Measurements from ENCODE around the gene AGBL1.

AGBL1 gene

DNA sequence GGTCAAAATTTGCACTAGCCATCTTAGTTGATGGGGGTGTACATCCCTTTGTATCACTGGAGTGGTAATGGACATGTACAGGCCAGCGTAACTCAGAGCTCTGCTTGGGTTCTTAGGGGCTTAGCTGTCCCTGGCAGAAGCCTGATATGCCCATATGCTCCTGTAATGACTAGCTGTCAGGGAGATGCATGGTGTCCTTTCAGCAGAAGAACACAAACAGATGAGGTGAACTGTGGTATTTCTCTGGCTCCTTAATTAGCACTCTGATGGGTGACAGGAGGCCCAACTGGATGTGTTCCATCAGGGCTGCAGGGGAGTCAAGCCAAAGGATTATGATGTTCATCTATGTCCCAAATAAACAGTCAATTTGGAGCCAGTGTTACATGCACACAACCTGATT is 774.5 kb downstream of the AGBL1 start:
- Histone ChIP-seq H2AFZ (ENCODE audit: low read depth, low read length, severe bottlenecking) (no peak overlapping the region), H3K79me2 (ENCODE audit: insufficient read depth, low read length) (no peaks in the 10 kb centered on the region), H3K9me3 (ENCODE audit: insufficient read depth, low read length) (no peaks in the 10 kb centered on the region), H3K36me3 (ENCODE audit: low read length) (no peaks in the 10 kb centered on the region), H3K9me2 (replicated peaks; ENCODE audit: insufficient read depth, low read length) (no peaks in the 10 kb centered on the region), H3K4me2 (ENCODE audit: low read depth, low read length, poor library complexity, severe bottlenecking) (no peak overlapping the region), H3K27ac (ENCODE audit: low read depth, low read length) (no peak overlapping the region), H4K20me1 (ENCODE audit: low read depth, low read length) (no peaks in the 10 kb centered on the region), H3K4me3 (ENCODE audit: insufficient read depth, low read length, poor library complexity, severe bottlenecking) (no peak overlapping the region), H3K27me3 (ENCODE audit: low read length) (no peaks in the 10 kb centered on the region), H3K9ac (ENCODE audit: low read length) (no peak overlapping the region), H3F3A (ENCODE audit: insufficient read depth) (no peaks in the 10 kb centered on the region)
- no peak for TF ChIP-seq EZH2phosphoT487 (conservative IDR thresholded peaks at IDR 0.05; ENCODE audit: low read length)
- TF ChIP-seq CTCF (IDR thresholded peaks at IDR 0.05; ENCODE audit: insufficient read depth, low read length, poor library complexity, severe bottlenecking), result no peak

- H3F3A ChIP-seq (ENCODE audit: insufficient read depth), result no peaks in the 10 kb centered on the region
- no peaks in the 10 kb centered on the region for H3K36me3 ChIP-seq (ENCODE audit: low read length)
- H3K9me3 ChIP-seq (ENCODE audit: insufficient read depth, low read length), result no peaks in the 10 kb centered on the region
- no peak overlapping the region for H3K27ac ChIP-seq (ENCODE audit: low read depth, low read length)
- TF ChIP-seq EZH2phosphoT487 (conservative IDR thresholded peaks at IDR 0.05; ENCODE audit: low read length), result no peak
- no peak for TF ChIP-seq CTCF (IDR thresholded peaks at IDR 0.05; ENCODE audit: insufficient read depth, low read length, poor library complexity, severe bottlenecking)
- no peaks in the 10 kb centered on the region for H4K20me1 ChIP-seq (ENCODE audit: low read depth, low read length)
- H3K9ac ChIP-seq (ENCODE audit: low read length), result no peak overlapping the region
- no peak overlapping the region for H2AFZ ChIP-seq (ENCODE audit: low read depth, low read length, severe bottlenecking)
- H3K4me2 ChIP-seq (ENCODE audit: low read depth, low read length, poor library complexity, severe bottlenecking), result no peak overlapping the region
- H3K79me2 ChIP-seq (ENCODE audit: insufficient read depth, low read length), result no peaks in the 10 kb centered on the region
- H3K27me3 ChIP-seq (ENCODE audit: low read length), result no peaks in the 10 kb centered on the region
- H3K4me3 ChIP-seq (ENCODE audit: insufficient read depth, low read length, poor library complexity, severe bottlenecking), result no peak overlapping the region
- no peaks in the 10 kb centered on the region for H3K9me2 ChIP-seq (replicated peaks; ENCODE audit: insufficient read depth, low read length)
These were observed 775.9 kb downstream of the AGBL1 start for GRCh38 chr15:86855307-86856291.

DNA sequence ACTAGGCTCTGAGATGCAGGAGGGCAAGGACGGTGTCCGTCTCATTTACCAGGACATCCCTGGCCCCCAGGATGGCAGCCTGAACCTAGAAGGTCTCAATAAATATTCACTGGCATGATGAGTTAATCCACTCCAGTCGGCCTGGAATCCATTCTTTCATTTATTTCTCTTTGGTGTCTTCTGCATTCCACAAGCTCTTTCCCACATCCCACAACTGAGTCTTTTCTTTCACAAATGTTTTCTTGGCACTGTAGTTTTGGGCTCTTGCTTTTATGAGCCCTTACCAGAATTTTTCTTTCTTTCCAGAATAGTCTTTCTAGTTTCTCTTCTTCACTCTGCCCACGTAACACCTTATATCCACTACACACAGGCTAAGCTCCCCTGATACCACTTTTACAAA is 778.0 kb downstream of the AGBL1 start:
- Histone ChIP-seq H3K4me3 (ENCODE audit: insufficient read depth, low read length, poor library complexity, severe bottlenecking) (no peak overlapping the region), H3K27me3 (ENCODE audit: low read length) (no peaks in the 10 kb centered on the region), H3K4me2 (ENCODE audit: low read depth, low read length, poor library complexity, severe bottlenecking) (no peak overlapping the region), H3F3A (ENCODE audit: insufficient read depth) (no peaks in the 10 kb centered on the region), H4K20me1 (ENCODE audit: low read depth, low read length) (no peaks in the 10 kb centered on the region), H3K9me2 (replicated peaks; ENCODE audit: insufficient read depth, low read length) (no peaks in the 10 kb centered on the region), H3K36me3 (ENCODE audit: low read length) (no peaks in the 10 kb centered on the region), H3K27ac (ENCODE audit: low read depth, low read length) (no peak overlapping the region), H3K79me2 (ENCODE audit: insufficient read depth, low read length) (no peaks in the 10 kb centered on the region), H2AFZ (ENCODE audit: low read depth, low read length, severe bottlenecking) (no peak overlapping the region), H3K9ac (ENCODE audit: low read length) (no peak overlapping the region), H3K9me3 (ENCODE audit: insufficient read depth, low read length) (no peaks in the 10 kb centered on the region)
- TF ChIP-seq EZH2phosphoT487 (conservative IDR thresholded peaks at IDR 0.05; ENCODE audit: low read length) (no peak), CTCF (IDR thresholded peaks at IDR 0.05; ENCODE audit: insufficient read depth, low read length, poor library complexity, severe bottlenecking) (no peak)

Data from SU-DHL-6 (cell line).